Transverse colon (tissue), 4 donors: Measurements from ENCODE around the gene SLC6A17. TPM values are rescaled to one million over a fixed set of nuclear protein-coding genes. Genes with fewer than 3 reads are reported as not detected.

Source experiments
- DNase-seq: peaks from one replicate; pipeline ENCODE4 v3.0.0-alpha.2; 2019
- H3K27ac ChIP-seq, 4 donors: fragments of 200-600 bp; sonication (generic); 2 replicates each; pipeline ENCODE4 v1.5.1; 2016 to 2018; ENCODE audit warnings: inconsistent platforms in 4 of 4
- H3K27me3 ChIP-seq: fragments of 200-600 bp; sonication (generic); 2 replicates; pipeline ENCODE4 v1.5.1; 2017; ENCODE audit warnings: inconsistent platforms
- H3K36me3 ChIP-seq, 4 donors: fragments of 200-600 bp; sonication (generic); 2 replicates each; pipeline ENCODE4 v1.5.1; 2017 to 2019; ENCODE audit warnings: inconsistent platforms in 4 of 4
- H3K4me1 ChIP-seq, 4 donors: fragments of 200-600 bp; sonication (generic); 2 replicates each; pipeline ENCODE4 v1.5.1; 2017 to 2020; ENCODE audit warnings: inconsistent platforms in 4 of 4
- H3K4me3 ChIP-seq, 4 donors: fragments of 200-600 bp; sonication (generic); 1 replicate in 1 of 4; 2 replicates in 3 of 4; pipeline versions ENCODE4 v1.5.1 to v1.6.1; 2017 to 2019; ENCODE audit warnings: inconsistent platforms in 4 of 4
- H3K9me3 ChIP-seq, 2 donors: fragments of 200-600 bp; sonication (generic); 2 replicates each; pipeline ENCODE4 v1.5.1; 2017 to 2019; ENCODE audit warnings: inconsistent platforms in 2 of 2
- EP300 ChIP-seq: sonication (generic); formaldehyde crosslinking; IDR thresholded peaks from one replicate; pipeline ENCODE4 v1.6.1; 2017; ENCODE audit warnings: antibody characterized with exemption, low read depth
- POLR2A ChIP-seq: fragments of 450-650 bp; IDR thresholded peaks from one replicate; pipeline ENCODE4 v1.6.1; 2016; ENCODE audit warnings: antibody characterized with exemption, mild to moderate bottlenecking, moderate library complexity
- POLR2AphosphoS5 ChIP-seq, 3 donors: sonication (generic); formaldehyde crosslinking; IDR thresholded peaks; one replicate each; pipeline ENCODE4 v1.6.1; 2016; ENCODE audit warnings: antibody characterized with exemption in 3 of 3
- WGBS, 2 donors: methylation state at CpG; one replicate each; pipeline ENCODE4 v1.1.5; 2018; ENCODE audit warnings: low coverage in 1 of 2; 5-methylcytosine and 5-hydroxymethylcytosine counted together
- in situ Hi-C, 4 donors: fragments of 200-750 bp; cut with MboI; loops; one replicate each; pipeline versions ENCODE4 v1.15.0 to v1.15.1; 2017; ENCODE audit warnings: low sequenced_read_pairs in 3 of 4, low pct_ligation_motif_present in 1 of 4, low pct_unique_long_range_greater_than_20kb in 1 of 4
- intact Hi-C: fragments of 100-400 bp; cut with DNase I; formaldehyde crosslinking; loops from one replicate; pipeline ENCODE4 v1.15.1; 2023; ENCODE audit warnings: low total_unique reads
- total RNA-seq, 4 donors: library from RNA; depleted of rRNA; stranded (reverse); fragments of >200 nt; gene quantifications; one replicate each; pipeline ENCODE4 v1.1.0, GENCODE V29; 2016
- TF ChIP-seq, protein P1 (sequence below), 5 experiments: fragments of 200-600 bp in 3 of 5; fragments of 450-650 bp in 2 of 5; sonication (generic) in 3 of 5; IDR thresholded peaks; 1 replicate in 2 of 5; 2 replicates in 3 of 5; pipeline ENCODE4 v1.5.1; 2016 to 2017; ENCODE audit warnings: antibody characterized with exemption in 5 of 5, inconsistent platforms in 3 of 5, mild to moderate bottlenecking in 2 of 5, moderate library complexity in 1 of 5

SLC6A17 gene
- total RNA-seq, 4 donors from 2014 or later: under 0.01 to 0.37 (median 0.14) TPM; not detected in 1

DNA sequence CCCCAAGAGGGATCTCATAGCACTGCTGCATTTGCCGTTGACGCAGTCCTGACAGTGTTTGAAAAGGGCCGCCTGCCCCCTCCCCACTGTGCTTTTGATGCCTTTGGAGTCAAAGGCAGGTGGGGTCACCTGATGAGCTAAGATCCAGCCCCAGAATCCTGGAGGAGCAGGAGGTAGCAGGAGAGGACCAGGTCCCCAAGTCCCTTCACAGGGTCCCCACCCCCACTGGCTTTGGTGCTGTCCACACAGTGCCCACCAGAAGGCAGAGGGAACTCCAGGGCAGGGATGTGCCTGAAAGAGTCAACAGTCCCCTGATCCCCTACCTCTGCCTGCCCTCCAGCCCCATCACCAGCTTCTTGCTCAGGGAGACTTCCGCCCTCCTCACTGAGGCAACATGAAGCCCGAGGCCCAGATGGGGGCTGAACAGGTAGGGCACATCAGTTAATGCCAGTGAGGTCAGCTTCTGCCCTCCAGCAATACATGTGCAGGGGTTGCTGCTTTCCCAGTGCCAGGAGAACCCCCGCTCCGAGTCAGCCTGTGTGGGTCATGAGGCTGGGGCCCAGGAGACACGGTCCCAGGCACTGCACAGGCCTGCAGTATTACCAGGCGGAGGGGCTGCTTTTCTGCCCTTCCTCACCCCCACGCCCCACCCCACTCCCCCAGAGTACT is 51.0 kb downstream of the SLC6A17 start:
- H3K27ac ChIP-seq: no peak overlapping the region
- intact Hi-C loops (no loop called here), in situ Hi-C loops (loop anchor here (5.0 to 10.0 kb wide), 6 partner anchors 106 to 261 kb away; partner anchors contain the start of gene PROK1 (in 1 of the 4))
- WGBS, 2 donors: 88% methylated on average over 3 to 10 of the region's 10 CpGs
- peaks cover 0 to 12% (median 0%) of the 10 kb centered on the region in 4 donors for H3K4me1 ChIP-seq
- no peak overlapping the region for H3K4me3 ChIP-seq
- H3K36me3 ChIP-seq: no peaks in the 10 kb centered on the region
- H3K27me3 ChIP-seq: no peaks in the 10 kb centered on the region
- no peak for DNase-seq
- TF ChIP-seq EP300: no peak
- no peak for TF ChIP-seq POLR2AphosphoS5 (IDR thresholded peaks at IDR 0.05)
- TF ChIP-seq, protein P1, sequence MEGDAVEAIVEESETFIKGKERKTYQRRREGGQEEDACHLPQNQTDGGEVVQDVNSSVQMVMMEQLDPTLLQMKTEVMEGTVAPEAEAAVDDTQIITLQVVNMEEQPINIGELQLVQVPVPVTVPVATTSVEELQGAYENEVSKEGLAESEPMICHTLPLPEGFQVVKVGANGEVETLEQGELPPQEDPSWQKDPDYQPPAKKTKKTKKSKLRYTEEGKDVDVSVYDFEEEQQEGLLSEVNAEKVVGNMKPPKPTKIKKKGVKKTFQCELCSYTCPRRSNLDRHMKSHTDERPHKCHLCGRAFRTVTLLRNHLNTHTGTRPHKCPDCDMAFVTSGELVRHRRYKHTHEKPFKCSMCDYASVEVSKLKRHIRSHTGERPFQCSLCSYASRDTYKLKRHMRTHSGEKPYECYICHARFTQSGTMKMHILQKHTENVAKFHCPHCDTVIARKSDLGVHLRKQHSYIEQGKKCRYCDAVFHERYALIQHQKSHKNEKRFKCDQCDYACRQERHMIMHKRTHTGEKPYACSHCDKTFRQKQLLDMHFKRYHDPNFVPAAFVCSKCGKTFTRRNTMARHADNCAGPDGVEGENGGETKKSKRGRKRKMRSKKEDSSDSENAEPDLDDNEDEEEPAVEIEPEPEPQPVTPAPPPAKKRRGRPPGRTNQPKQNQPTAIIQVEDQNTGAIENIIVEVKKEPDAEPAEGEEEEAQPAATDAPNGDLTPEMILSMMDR (IDR thresholded peaks at IDR 0.05): no peak
- TF ChIP-seq POLR2A: no peak
- no peaks in the 10 kb centered on the region for H3K9me3 ChIP-seq

DNA sequence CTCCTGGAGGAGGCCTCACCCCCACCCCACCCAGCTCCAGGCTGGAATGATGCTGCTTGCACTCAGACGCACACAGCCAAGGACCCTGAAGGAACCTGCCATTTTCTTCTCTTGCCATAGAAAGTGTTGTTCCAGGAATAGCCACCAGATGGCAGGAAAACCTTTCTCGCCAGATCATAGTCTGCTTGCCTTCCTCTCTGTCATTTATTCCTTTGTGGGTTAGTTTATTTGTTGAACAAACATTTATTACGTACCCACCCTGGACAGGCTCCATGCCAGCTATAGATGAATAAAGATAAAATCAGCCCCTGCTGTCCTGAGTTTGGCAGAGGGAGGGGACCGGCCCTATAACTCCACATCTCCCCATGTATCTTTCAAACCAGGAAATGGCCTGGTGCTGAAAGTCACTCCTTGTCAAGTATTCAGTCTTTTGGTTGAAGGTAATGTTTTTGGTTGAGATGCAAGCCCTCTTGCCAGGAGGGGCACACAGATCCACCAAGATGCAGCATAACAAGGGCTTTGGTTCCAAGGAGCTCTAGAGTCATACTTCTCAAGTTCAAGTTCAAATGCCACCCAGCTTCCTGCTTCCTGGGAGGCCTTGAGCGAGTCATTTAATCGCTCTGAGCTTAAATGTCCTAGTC is 52.8 kb downstream of the SLC6A17 start:
- no peak overlapping the region for H3K4me3 ChIP-seq
- in situ Hi-C loops (loop anchor here (5.0 to 10.0 kb wide), 6 partner anchors 104 to 259 kb away; partner anchors contain the start of gene PROK1 (in 1 of the 4)), intact Hi-C loops (loop anchor here (2.0 kb wide), 2 partner anchors 110 to 258 kb away; no protein-coding TSS in a partner anchor)
- 18% methylated on average over 6 of the region's 6 CpGs; no CpG with 5 or more reads in 1 of the 2 donors for WGBS, 2 donors
- no peaks in the 10 kb centered on the region for H3K9me3 ChIP-seq
- no peaks in the 10 kb centered on the region for H3K27me3 ChIP-seq
- no peaks in the 10 kb centered on the region for H3K36me3 ChIP-seq
- peaks cover 0 to 12% (median 0%) of the 10 kb centered on the region in 4 donors for H3K4me1 ChIP-seq
- H3K27ac ChIP-seq: peak overlapping the region in 3 of 4 donors; percentile 27 to 66 (median 51)
- TF ChIP-seq, protein P1 (IDR thresholded peaks at IDR 0.05): peak; percentile 84 to 94 (median 89)
- no peak for TF ChIP-seq EP300
- peak; percentile 74 for DNase-seq

GRCh38 chr1:110205156-110205555 is 54.9 kb downstream of the SLC6A17 start:
- H3K36me3 ChIP-seq: no peaks in the 10 kb centered on the region
- no peak overlapping the region for H3K27ac ChIP-seq
- peaks cover 5 to 23% (median 6%) of the 10 kb centered on the region in 4 donors for H3K4me1 ChIP-seq
- H3K27me3 ChIP-seq: no peaks in the 10 kb centered on the region
- 80 to 83% methylated on average over 2 to 4 of the region's 4 CpGs for WGBS, 2 donors
- intact Hi-C loops (no loop called here), in situ Hi-C loops (loop anchor here in 1 of 4 donors (10.0 kb wide), 1 partner anchor 250 kb away; the partner anchor contains the start of gene PROK1)
- TF ChIP-seq POLR2AphosphoS5 (IDR thresholded peaks at IDR 0.05): no peak
- TF ChIP-seq, protein P1 (IDR thresholded peaks at IDR 0.05): no peak
- no peak for TF ChIP-seq POLR2A
- TF ChIP-seq EP300: no peak
- H3K9me3 ChIP-seq: no peaks in the 10 kb centered on the region
- no peak for DNase-seq
- H3K4me3 ChIP-seq: no peak overlapping the region

GRCh38 chr1:110205591-110206155 is 55.4 kb downstream of the SLC6A17 start:
- no peak overlapping the region for H3K4me3 ChIP-seq
- no peak for TF ChIP-seq EP300
- TF ChIP-seq, protein P1 (IDR thresholded peaks at IDR 0.05): no peak
- TF ChIP-seq POLR2A: no peak
- TF ChIP-seq POLR2AphosphoS5 (IDR thresholded peaks at IDR 0.05): no peak
- DNase-seq: no peak
- no peaks in the 10 kb centered on the region for H3K9me3 ChIP-seq
- intact Hi-C loops (no loop called here), in situ Hi-C loops (loop anchor here in 1 of 4 donors (10.0 kb wide), 1 partner anchor 249 kb away; the partner anchor contains the start of gene PROK1)
- H3K27me3 ChIP-seq: no peaks in the 10 kb centered on the region
- 67 to 93% methylated on average over 1 to 6 of the region's 6 CpGs for WGBS, 2 donors
- peaks cover 5 to 23% (median 6%) of the 10 kb centered on the region in 4 donors for H3K4me1 ChIP-seq
- H3K27ac ChIP-seq: no peak overlapping the region
- no peaks in the 10 kb centered on the region for H3K36me3 ChIP-seq
